NCI-H1105 (cell line): ENCODE data around the gene TMCO4.
"Not testable (repeated sequence)": the region's sequence is repeated elsewhere in the genome, so short reads cannot be mapped to it uniquely, and the experiment has no call there.

Experiments used
- DNase-seq: peaks from one replicate; lab custom pipeline; 2025; lab: John Stamatoyannopoulos, UW

TMCO4 gene

GRCh38 chr1:19812875-19813642 lies 13.3 kb upstream of the TMCO4 start:
- no peak for DNase-seq

- no peak for DNase-seq
Observed at GRCh38 chr1:19811206-19811851, 11.6 kb upstream of the TMCO4 start.

- no peak for DNase-seq
Observed at GRCh38 chr1:19809044-19809750, 9.5 kb upstream of the TMCO4 start.

- DNase-seq, result no peak
Observed at GRCh38 chr1:19808351-19808750, 8.6 kb upstream of the TMCO4 start.

- DNase-seq, result no peak
Observed at GRCh38 chr1:19804831-19805251, 5.1 kb upstream of the TMCO4 start.

GRCh38 chr1:19802269-19802668 lies 2.6 kb upstream of the TMCO4 start:
- DNase-seq, result no peak

GRCh38 chr1:19800076-19800804 lies 524 bp upstream of the TMCO4 start:
- DNase-seq, result no peak

GRCh38 chr1:19798486-19799229 lies 1.1 kb downstream of the TMCO4 start:
- DNase-seq, result no peak

- no peak for DNase-seq
Observed at GRCh38 chr1:19797827-19798226, 1.9 kb downstream of the TMCO4 start.

GRCh38 chr1:19794583-19794982 lies 5.1 kb downstream of the TMCO4 start:
- no peak for DNase-seq

- no peak for DNase-seq
Observed at GRCh38 chr1:19793360-19794046, 6.2 kb downstream of the TMCO4 start.

- no peak for DNase-seq
Observed at GRCh38 chr1:19792237-19793002, 7.3 kb downstream of the TMCO4 start.

GRCh38 chr1:19790061-19790975 lies 9.4 kb downstream of the TMCO4 start:
- not testable (repeated sequence) for DNase-seq

GRCh38 chr1:19786988-19787423 lies 12.7 kb downstream of the TMCO4 start:
- no peak for DNase-seq

GRCh38 chr1:19785660-19786059 lies 14.1 kb downstream of the TMCO4 start:
- no peak for DNase-seq

GRCh38 chr1:19780267-19780877 lies 19.3 kb downstream of the TMCO4 start:
- DNase-seq, result no peak

- DNase-seq, result no peak
Observed at GRCh38 chr1:19776933-19777332, 22.8 kb downstream of the TMCO4 start.

- DNase-seq, result no peak
Observed at GRCh38 chr1:19776287-19776686, 23.4 kb downstream of the TMCO4 start.

- DNase-seq, result no peak
Observed at GRCh38 chr1:19775831-19776230, 23.9 kb downstream of the TMCO4 start.
